ENCODE measurements around the gene FRMD6.

The FRMD6 gene

GRCh38 chr14:51707327-51707726 lies 55.6 kb downstream of the FRMD6 start:
- Mint-ChIP-seq H3K27me3 (no peaks in the 10 kb centered on the region), H3K4me1 (no peaks in the 10 kb centered on the region), H3K9me3 (no peaks in the 10 kb centered on the region), H3K36me3 (ENCODE audit: low read depth) (no peaks in the 10 kb centered on the region), H3K27ac (no peak overlapping the region), H3K4me3 (no peak overlapping the region)
- no peak for ATAC-seq
- DNase-seq: no peak

GRCh38 chr14:51711505-51711904 lies 59.8 kb downstream of the FRMD6 start:
- no peak for ATAC-seq
- Mint-ChIP-seq H3K27me3 (no peaks in the 10 kb centered on the region), H3K27ac (no peak overlapping the region), H3K4me3 (no peak overlapping the region), H3K9me3 (no peaks in the 10 kb centered on the region), H3K4me1 (no peaks in the 10 kb centered on the region), H3K36me3 (ENCODE audit: low read depth) (no peaks in the 10 kb centered on the region)
- no peak for DNase-seq

- Mint-ChIP-seq H3K4me3 (no peak overlapping the region), H3K27ac (no peak overlapping the region), H3K27me3 (no peaks in the 10 kb centered on the region), H3K9me3 (no peaks in the 10 kb centered on the region), H3K4me1 (no peaks in the 10 kb centered on the region), H3K36me3 (ENCODE audit: low read depth) (no peaks in the 10 kb centered on the region)
- ATAC-seq (no peak), DNase-seq (no peak)
Measured at GRCh38 chr14:51715250-51715649, 63.5 kb downstream of the FRMD6 start.

GRCh38 chr14:51715742-51716141 lies 64.0 kb downstream of the FRMD6 start:
- Mint-ChIP-seq H3K4me3 (no peak overlapping the region), H3K9me3 (no peaks in the 10 kb centered on the region), H3K27ac (no peak overlapping the region), H3K27me3 (no peaks in the 10 kb centered on the region), H3K4me1 (no peaks in the 10 kb centered on the region), H3K36me3 (ENCODE audit: low read depth) (no peaks in the 10 kb centered on the region)
- DNase-seq: no peak
- ATAC-seq: no peak

- Mint-ChIP-seq H3K36me3 (ENCODE audit: low read depth) (no peaks in the 10 kb centered on the region), H3K4me1 (no peaks in the 10 kb centered on the region), H3K27ac (no peak overlapping the region), H3K4me3 (no peak overlapping the region), H3K9me3 (no peaks in the 10 kb centered on the region), H3K27me3 (no peaks in the 10 kb centered on the region)
- no peak for DNase-seq
- no peak for ATAC-seq
Measured at GRCh38 chr14:51716610-51717009, 64.9 kb downstream of the FRMD6 start.

GRCh38 chr14:51717766-51718165 lies 66.1 kb downstream of the FRMD6 start:
- Mint-ChIP-seq H3K27ac (no peak overlapping the region), H3K36me3 (ENCODE audit: low read depth) (no peaks in the 10 kb centered on the region), H3K4me3 (no peak overlapping the region), H3K9me3 (no peaks in the 10 kb centered on the region), H3K4me1 (no peaks in the 10 kb centered on the region), H3K27me3 (no peaks in the 10 kb centered on the region)
- ATAC-seq (no peak), DNase-seq (no peak)

GRCh38 chr14:51719955-51720354 lies 68.2 kb downstream of the FRMD6 start:
- no peaks in the 10 kb centered on the region for H3K27me3 Mint-ChIP-seq

GRCh38 chr14:51723990-51724389 lies 72.3 kb downstream of the FRMD6 start:
- no peak for DNase-seq
- H3K4me1 Mint-ChIP-seq: peaks cover 2% of the 10 kb centered on the region
- H3K36me3 Mint-ChIP-seq (ENCODE audit: low read depth): no peaks in the 10 kb centered on the region
- H3K9me3 Mint-ChIP-seq: no peaks in the 10 kb centered on the region
- H3K27ac Mint-ChIP-seq: no peak overlapping the region
- no peaks in the 10 kb centered on the region for H3K27me3 Mint-ChIP-seq
- no peak overlapping the region for H3K4me3 Mint-ChIP-seq
- ATAC-seq: no peak

More at GRCh38 chr14:51719955-51720354, 68.2 kb downstream of the FRMD6 start:
- no peak overlapping the region for H3K4me3 Mint-ChIP-seq
- no peak overlapping the region for H3K27ac Mint-ChIP-seq
- H3K36me3 Mint-ChIP-seq (ENCODE audit: low read depth): no peaks in the 10 kb centered on the region
- no peak for DNase-seq
- H3K4me1 Mint-ChIP-seq: no peaks in the 10 kb centered on the region
- ATAC-seq: no peak
- no peaks in the 10 kb centered on the region for H3K9me3 Mint-ChIP-seq

- Mint-ChIP-seq H3K9me3 (no peaks in the 10 kb centered on the region), H3K27ac (no peak overlapping the region), H3K4me1 (peaks cover 2% of the 10 kb centered on the region), H3K36me3 (ENCODE audit: low read depth) (no peaks in the 10 kb centered on the region), H3K4me3 (no peak overlapping the region), H3K27me3 (no peaks in the 10 kb centered on the region)
- no peak for ATAC-seq
- no peak for DNase-seq
Measured at GRCh38 chr14:51724650-51725049, 72.9 kb downstream of the FRMD6 start.

GRCh38 chr14:51725061-51725460 lies 73.4 kb downstream of the FRMD6 start:
- Mint-ChIP-seq H3K27ac (no peak overlapping the region), H3K4me3 (no peak overlapping the region)
- no peak for ATAC-seq

GRCh38 chr14:51726166-51726899 lies 74.6 kb downstream of the FRMD6 start:
- Mint-ChIP-seq H3K27ac (no peak overlapping the region), H3K27me3 (peaks cover 2% of the 10 kb centered on the region), H3K9me3 (no peaks in the 10 kb centered on the region), H3K36me3 (ENCODE audit: low read depth) (no peaks in the 10 kb centered on the region), H3K4me3 (no peak overlapping the region), H3K4me1 (peaks cover 2% of the 10 kb centered on the region)
- no peak for DNase-seq
- ATAC-seq: no peak

More at GRCh38 chr14:51725061-51725460, 73.4 kb downstream of the FRMD6 start:
- H3K9me3 Mint-ChIP-seq: no peaks in the 10 kb centered on the region
- H3K36me3 Mint-ChIP-seq (ENCODE audit: low read depth): no peaks in the 10 kb centered on the region
- no peak for DNase-seq
- H3K4me1 Mint-ChIP-seq: peaks cover 2% of the 10 kb centered on the region
- no peaks in the 10 kb centered on the region for H3K27me3 Mint-ChIP-seq

- no peak overlapping the region for H3K27ac Mint-ChIP-seq
- no peaks in the 10 kb centered on the region for H3K36me3 Mint-ChIP-seq (ENCODE audit: low read depth)
- H3K9me3 Mint-ChIP-seq: no peaks in the 10 kb centered on the region
- ATAC-seq: no peak
- H3K27me3 Mint-ChIP-seq: peaks cover 9% of the 10 kb centered on the region
- peaks cover 2% of the 10 kb centered on the region for H3K4me1 Mint-ChIP-seq
- no peak for DNase-seq
- no peak overlapping the region for H3K4me3 Mint-ChIP-seq
Measured at GRCh38 chr14:51727526-51727925, 75.8 kb downstream of the FRMD6 start.

GRCh38 chr14:51730098-51730497 lies 78.4 kb downstream of the FRMD6 start:
- no peak overlapping the region for H3K4me3 Mint-ChIP-seq

GRCh38 chr14:51730684-51731083 lies 79.0 kb downstream of the FRMD6 start:
- no peak for DNase-seq
- Mint-ChIP-seq H3K9me3 (no peaks in the 10 kb centered on the region), H3K4me1 (peaks cover 2% of the 10 kb centered on the region), H3K27me3 (peaks cover 11% of the 10 kb centered on the region), H3K27ac (no peak overlapping the region), H3K4me3 (no peak overlapping the region), H3K36me3 (ENCODE audit: low read depth) (no peaks in the 10 kb centered on the region)
- ATAC-seq: no peak

More at GRCh38 chr14:51730098-51730497, 78.4 kb downstream of the FRMD6 start:
- no peak overlapping the region for H3K27ac Mint-ChIP-seq
- H3K27me3 Mint-ChIP-seq: peaks cover 11% of the 10 kb centered on the region
- H3K9me3 Mint-ChIP-seq: no peaks in the 10 kb centered on the region
- H3K36me3 Mint-ChIP-seq (ENCODE audit: low read depth): no peaks in the 10 kb centered on the region
- H3K4me1 Mint-ChIP-seq: peaks cover 2% of the 10 kb centered on the region
- DNase-seq: no peak
- ATAC-seq: no peak

- H3K36me3 Mint-ChIP-seq (ENCODE audit: low read depth): no peaks in the 10 kb centered on the region
- peaks cover 1% of the 10 kb centered on the region for H3K4me1 Mint-ChIP-seq
- no peaks in the 10 kb centered on the region for H3K9me3 Mint-ChIP-seq
- H3K27me3 Mint-ChIP-seq: peaks cover 13% of the 10 kb centered on the region
- no peak overlapping the region for H3K27ac Mint-ChIP-seq
- ATAC-seq (no peak), DNase-seq (no peak)
- no peak overlapping the region for H3K4me3 Mint-ChIP-seq
Measured at GRCh38 chr14:51732494-51733112, 80.9 kb downstream of the FRMD6 start.
